Measurements from ENCODE around the gene NPHS1.

DNA sequence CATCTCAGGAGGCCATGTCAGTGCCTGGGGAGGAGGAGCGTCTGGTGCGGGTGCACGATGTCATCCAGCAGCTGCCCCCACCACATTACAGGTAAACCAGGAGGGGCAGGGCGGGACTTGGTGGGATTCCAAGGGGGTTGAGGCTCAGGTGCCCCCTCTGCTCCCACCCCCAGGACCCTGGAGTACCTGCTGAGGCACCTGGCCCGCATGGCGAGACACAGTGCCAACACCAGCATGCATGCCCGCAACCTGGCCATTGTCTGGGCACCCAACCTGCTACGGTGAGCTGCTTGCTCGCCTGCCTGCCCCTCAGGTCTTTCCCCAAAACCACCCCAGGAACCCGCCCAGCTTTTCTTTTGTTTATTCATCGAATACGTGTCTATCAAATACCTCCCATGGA, 69.7 kb downstream of the NPHS1 start:
- TF ChIP-seq, protein P1, sequence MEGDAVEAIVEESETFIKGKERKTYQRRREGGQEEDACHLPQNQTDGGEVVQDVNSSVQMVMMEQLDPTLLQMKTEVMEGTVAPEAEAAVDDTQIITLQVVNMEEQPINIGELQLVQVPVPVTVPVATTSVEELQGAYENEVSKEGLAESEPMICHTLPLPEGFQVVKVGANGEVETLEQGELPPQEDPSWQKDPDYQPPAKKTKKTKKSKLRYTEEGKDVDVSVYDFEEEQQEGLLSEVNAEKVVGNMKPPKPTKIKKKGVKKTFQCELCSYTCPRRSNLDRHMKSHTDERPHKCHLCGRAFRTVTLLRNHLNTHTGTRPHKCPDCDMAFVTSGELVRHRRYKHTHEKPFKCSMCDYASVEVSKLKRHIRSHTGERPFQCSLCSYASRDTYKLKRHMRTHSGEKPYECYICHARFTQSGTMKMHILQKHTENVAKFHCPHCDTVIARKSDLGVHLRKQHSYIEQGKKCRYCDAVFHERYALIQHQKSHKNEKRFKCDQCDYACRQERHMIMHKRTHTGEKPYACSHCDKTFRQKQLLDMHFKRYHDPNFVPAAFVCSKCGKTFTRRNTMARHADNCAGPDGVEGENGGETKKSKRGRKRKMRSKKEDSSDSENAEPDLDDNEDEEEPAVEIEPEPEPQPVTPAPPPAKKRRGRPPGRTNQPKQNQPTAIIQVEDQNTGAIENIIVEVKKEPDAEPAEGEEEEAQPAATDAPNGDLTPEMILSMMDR (IDR thresholded peaks at IDR 0.05) = no peak
- no peak for TF ChIP-seq POLR2A (IDR thresholded peaks at IDR 0.05)

Measured in stomach (tissue), 4 donors.